ENCODE data around the gene SLC7A11.
A peak's percentile ranks its signal among the peaks of the same experiment; 100 is the strongest.

Gene SLC7A11

GRCh38 chr4:138242076-138242833 is at the start of gene SLC7A11:
Gene SLC7A11 (minus strand): TSS chr4:138242349. CDS start chr4:138242069, 280 bp downstream.
- DNase-seq (ENCODE audit: low read depth in 2 of 2), result peak; percentile 15 to 26

DNA sequence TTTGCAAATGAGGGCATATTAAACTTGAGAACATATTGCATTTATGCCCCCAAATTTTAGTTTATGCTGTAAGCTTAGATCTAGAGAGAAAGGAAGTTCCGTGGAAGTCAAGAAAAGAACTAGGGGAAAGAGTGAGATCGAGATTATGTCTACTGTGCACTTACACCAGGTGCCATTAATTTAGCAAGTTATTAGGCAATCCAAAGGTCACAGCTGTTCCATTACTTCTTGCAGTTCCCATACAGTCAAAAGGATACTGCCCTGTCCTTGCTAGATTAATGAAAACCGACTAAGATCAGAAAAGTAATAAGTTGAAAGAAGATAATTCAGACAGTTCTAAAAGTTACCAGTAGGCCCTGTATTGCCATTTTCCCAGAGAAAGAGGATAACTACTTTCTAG is 49.3 kb upstream of the SLC7A11 start:
- DNase-seq (ENCODE audit: low read depth in 2 of 2), result no peak

DNA sequence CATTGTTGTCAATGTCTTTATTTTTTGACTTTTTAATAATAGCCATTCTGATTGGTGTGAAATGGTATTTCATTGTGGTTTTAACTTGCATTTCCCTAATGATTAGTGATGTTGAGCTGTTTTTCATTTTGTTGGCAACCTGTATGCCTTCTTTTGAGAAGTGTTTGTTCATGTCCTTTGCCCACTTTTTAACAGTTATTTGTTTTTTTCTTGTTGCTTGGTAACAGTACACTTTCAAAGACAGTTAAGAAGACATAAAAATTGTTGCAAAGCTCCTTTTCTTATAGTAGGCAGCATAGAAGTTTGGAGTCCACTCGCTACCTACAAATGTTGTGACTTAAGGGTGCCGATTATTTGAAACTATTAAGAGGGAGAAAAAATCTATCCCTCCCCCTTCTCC is 48.7 kb upstream of the SLC7A11 start:
- DNase-seq (ENCODE audit: low read depth in 2 of 2), result no peak

DNA sequence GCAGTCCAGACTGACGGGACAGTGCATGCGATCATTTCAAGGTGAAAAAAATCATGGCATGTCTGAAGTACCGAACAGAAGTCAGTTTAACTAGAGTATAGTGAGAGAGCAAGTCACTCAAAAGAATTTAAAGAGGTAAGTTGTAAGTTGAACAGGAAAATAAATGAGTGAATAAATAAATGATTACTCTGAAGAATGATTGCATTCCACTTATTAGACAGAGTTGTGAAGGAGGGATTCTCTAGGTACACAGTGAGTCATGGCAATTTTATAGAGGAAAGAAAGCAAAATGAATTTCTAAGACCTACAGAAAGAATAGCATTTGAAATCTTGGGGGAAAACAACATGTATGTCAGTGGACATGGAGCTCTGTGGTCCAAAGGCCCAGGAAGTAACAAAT is 37.1 kb upstream of the SLC7A11 start:
- DNase-seq (ENCODE audit: low read depth in 2 of 2), result no peak

DNA sequence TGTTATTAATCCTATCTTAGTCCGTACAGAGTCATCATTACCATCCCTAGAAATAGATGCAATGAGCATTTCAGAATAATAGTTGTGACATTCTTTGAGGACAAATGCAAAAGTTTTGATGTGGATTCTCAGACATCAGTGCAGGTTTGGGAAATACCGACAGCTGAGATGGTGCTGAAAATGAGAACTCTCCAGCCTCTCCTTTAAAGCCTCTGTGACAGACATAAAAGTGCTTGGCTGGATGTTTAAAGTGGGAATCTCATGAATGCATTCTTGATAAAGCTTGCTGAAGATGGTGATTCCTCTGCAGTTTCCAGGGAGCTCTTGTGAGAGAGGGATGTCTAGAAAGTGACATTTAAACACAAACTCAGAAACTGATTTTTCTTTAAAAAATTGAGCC is 35.0 kb upstream of the SLC7A11 start:
- no peak for DNase-seq (ENCODE audit: low read depth in 2 of 2)

DNA sequence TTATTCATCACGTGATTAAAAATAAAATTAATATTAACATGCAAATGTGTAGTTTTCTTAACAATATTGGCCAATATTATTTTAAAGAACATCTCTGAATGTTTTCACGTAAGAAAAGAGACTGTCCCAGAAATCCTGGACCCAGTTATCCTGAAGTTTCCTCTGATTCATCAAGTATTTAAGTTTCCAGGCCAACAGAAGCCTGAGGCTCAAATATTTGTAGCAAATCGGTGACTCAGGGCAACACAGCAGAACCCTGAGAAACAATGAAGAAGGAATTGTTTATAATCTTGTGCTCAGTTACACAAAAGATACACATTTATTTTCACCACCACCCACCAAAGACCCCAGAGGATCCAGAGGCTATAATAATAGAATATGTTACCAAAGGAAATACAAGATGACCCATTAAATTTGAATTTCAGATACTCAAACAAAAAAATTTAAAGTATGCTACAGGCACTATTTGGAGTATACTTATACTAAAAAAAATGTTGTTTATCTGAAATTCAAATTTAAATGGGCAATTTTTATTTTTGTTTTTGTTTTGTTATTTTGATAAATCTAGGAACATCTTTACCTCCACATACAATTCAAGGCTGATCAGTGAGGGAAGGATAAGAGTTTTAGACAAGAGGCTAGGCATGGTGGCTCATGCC is 33.9 kb upstream of the SLC7A11 start:
- DNase-seq (ENCODE audit: low read depth in 2 of 2), result no peak

DNA sequence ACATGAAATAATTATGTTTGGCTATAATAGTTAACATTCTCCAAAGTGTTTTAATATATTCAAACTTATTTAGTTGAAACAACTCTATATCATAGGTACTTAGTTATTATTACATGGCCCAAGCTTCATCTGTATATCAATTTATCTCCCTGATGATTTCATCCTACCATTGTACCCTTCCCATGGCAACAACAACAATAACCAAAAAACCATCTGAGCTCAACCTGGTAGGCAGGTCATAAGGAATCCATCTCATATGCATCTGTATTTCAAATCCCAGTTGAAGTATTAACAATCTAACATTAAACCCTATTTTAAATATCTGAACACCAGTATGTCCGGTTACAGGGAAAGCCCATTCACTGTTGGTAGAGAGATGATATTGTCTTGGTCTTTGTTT is 33.1 kb upstream of the SLC7A11 start:
- no peak for DNase-seq (ENCODE audit: low read depth in 2 of 2)

DNA sequence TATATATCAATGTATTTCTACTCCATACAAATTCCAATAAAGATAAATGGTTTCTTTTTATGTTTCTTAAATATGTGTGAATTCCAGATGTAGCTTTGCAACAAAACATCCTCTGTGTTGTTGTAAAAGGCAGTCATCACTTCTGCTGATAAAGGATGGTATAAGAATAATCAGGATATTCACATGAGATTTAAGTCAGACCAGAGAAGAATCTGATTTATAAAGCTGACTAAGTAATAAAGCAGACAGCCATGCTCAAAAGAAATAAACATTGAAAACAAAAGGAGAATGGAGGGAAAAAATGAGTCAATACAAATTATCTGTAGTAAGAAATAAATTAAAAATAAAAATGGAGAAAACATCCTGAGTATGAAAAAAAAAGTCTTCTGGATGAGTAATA is 27.0 kb upstream of the SLC7A11 start:
- no peak for DNase-seq (ENCODE audit: low read depth in 2 of 2)

DNA sequence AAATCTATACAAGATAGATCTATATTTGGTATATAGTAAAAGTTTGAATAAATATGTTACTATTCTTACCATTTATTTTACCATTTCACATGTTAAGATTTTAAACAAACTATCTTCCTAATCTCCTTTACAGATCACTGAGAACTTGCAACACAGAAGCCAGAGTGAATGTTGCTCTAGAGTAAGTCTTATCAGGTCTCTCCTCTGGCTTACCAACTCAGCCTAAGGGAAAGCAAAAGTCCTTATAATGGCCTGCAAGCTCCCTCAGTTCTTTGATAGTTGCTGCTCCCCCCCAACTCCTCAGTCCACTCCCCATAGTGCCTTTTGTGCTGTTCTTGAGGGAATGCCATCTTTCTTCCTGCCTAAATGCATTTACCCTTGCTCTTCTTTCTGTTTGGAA is 25.7 kb upstream of the SLC7A11 start:
- no peak for DNase-seq (ENCODE audit: low read depth in 2 of 2)

- DNase-seq (ENCODE audit: low read depth in 2 of 2), result no peak
Observed at GRCh38 chr4:138266948-138267347, 24.8 kb upstream of the SLC7A11 start.

DNA sequence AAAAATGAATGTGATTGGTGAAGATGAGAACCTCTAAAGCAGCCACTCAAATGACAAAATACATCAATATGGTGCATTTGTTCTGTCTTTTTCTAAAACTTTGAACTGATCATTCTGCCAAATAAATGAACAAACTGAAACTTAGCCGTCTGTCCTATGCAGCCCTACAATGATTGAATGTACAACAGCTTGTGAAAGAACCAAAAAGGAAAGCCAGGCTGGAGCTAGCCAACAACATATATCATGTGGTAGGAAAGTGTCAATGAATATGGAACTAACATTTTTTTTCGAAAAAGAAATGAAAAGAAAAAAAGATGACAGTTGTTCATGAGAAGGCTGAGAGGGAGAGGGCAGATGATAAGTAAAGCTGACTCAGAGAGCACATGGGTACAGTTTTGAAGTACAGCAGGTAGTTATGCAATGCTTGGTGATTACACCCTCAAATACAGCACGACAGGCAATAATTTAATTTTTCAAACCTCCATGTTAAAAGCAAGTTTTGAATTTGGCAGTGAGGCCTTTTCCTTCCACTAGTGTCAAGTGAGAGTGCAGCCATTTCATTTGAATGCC is 21.2 kb upstream of the SLC7A11 start:
- DNase-seq (ENCODE audit: low read depth in 2 of 2), result no peak

- DNase-seq (ENCODE audit: low read depth in 2 of 2), result no peak
Observed at GRCh38 chr4:138262469-138262868, 20.3 kb upstream of the SLC7A11 start.

DNA sequence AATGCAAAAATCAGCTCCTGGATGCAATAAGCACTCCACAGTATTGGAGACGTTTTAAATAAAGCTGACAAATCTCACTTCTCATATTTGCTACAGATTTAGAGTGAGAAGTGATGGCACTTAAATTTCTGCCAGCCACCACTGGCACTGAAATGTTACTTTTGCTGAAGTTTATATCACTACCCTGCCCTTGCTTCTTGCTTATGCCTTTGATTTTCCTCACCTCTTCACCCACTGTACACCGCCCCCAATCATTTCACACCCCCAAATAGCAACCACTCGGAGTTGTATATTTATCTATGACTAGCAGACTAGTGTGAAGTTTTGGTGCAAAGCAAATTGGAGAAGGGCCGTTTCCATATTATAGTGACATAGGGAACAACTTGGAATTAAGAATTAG is 19.9 kb upstream of the SLC7A11 start:
- DNase-seq (ENCODE audit: low read depth in 2 of 2), result no peak

DNA sequence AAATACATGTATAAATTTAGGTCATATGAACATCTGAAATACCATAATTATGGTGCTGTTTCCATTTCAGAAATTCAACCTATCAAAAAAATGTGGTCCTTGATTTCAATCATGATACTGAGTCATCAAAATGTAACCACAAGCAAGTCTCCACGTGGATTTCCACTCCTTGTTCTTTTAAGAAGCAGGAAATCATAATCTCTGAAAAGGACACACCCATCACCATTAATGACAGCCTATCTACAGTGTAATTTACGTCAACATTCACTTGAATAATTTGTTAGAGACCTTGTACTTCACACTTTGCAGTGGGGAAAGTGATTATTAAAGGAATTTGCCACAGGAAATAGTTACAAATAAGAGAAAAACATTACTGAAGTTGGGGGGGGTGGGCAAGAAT is 17.7 kb upstream of the SLC7A11 start:
- DNase-seq (ENCODE audit: low read depth in 2 of 2), result no peak

DNA sequence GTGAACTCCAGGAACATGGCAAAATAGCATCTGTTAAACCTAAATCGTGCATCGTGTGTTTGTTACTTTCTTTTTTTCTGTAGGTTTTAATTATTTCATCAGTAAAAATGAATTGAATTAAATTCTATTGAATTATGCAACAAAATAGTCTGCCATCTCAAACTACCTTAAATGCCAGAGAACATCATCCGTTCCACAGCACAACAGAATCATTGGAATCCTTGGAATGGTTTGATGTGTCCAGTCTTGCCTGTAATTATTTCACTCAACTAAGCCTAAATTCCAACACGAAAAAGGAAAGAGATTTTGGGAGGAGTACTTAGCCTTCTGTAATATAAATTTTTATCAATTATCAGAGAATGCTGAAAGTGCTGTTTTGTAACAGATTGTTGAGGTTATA is 17.1 kb upstream of the SLC7A11 start:
- DNase-seq (ENCODE audit: low read depth in 2 of 2), result no peak

- no peak for DNase-seq (ENCODE audit: low read depth in 2 of 2)
Observed at GRCh38 chr4:138256608-138257007, 14.5 kb upstream of the SLC7A11 start.

DNA sequence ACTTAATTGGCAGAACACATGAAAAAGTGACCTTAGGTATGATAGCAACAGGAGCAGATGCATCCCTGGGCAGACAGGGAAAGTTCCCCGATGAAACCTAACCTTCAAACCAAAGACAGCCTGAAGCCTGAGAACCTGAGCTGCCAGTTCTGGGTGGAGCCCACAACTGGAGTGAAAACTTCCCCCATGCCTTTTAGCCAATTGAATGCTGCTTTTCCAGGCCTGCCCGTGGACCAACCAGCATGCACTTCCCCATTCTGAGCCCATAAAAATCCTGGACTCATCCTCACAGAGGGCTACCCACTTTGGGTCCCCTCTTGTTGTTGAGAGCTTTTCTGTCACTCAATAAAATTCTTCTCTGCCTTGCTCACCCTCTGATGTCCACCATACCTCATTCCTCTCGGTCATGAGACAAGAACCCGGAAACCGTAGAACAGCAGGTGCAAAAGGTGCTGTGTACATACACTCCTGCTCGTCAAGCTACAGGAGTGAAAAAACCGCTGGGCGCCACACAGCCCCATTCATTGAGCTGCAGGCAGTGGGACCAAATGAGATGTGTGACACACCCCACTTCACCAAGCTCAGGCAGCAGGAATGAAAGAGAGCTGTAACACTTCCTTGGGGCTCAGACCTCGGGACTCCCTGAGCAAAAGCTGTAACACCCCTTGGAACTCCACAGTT is 13.9 kb upstream of the SLC7A11 start:
- no peak for DNase-seq (ENCODE audit: low read depth in 2 of 2)

GRCh38 chr4:138252551-138252950 is 10.4 kb upstream of the SLC7A11 start:
- DNase-seq (ENCODE audit: low read depth in 2 of 2), result no peak

DNA sequence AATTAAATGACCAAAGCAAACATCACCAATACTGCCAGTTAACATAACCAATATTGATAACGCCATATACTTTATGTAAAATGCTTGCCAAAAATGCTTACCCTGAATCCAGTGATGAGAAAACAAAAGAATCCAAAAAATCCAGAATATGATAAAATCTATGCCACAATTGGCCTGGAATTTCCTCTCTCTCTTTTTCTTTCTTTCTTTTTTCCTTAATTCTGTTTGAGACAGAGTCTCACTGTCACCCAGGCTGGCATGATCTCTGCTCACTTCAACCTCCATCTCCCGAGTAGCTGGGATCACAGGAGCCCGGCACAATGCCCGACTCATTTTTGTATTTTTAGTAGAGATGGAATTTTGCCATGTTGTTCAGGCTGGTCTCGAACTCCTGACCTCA is 9.8 kb upstream of the SLC7A11 start:
- no peak for DNase-seq (ENCODE audit: low read depth in 2 of 2)

DNA sequence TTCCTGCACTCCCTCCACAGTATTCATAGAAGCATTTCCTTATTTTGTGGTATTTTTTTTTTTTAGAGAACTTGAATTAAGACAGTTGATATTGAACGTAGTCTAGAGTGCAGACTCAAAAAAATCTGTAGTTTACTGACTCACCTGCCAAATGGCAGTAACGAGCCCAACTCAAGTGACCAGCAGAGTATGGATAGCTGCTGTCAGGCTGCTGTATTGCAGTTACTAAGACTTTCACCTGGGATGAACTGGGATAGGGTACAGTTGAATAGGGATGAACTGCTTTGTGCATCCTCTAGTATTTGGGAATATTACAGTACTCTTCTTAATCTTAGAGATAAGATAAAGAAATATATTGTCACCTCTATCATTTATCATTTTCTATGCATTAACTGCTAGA is 7.0 kb upstream of the SLC7A11 start:
- no peak for DNase-seq (ENCODE audit: low read depth in 2 of 2)

GRCh38 chr4:138248058-138248457 is 5.9 kb upstream of the SLC7A11 start:
- no peak for DNase-seq (ENCODE audit: low read depth in 2 of 2)

DNA sequence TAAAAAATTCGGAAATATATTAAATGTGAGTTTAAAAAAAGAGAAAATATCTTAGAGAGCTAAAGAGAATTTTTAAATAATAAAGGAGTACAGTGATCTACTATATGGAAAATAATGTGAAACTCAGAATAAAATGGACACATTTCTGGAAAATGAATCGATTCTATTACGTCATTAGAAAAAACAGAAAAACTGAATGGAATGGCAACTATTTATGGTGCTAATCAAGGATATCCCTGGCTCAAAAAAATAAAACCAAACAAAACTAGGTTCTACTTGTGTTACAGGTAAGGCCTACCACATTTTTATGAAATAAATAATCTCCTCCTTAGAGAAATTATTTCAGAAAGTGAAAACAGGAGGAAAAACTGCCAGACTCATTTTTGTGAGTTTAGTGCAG is 5.5 kb upstream of the SLC7A11 start:
- no peak for DNase-seq (ENCODE audit: low read depth in 2 of 2)

DNA sequence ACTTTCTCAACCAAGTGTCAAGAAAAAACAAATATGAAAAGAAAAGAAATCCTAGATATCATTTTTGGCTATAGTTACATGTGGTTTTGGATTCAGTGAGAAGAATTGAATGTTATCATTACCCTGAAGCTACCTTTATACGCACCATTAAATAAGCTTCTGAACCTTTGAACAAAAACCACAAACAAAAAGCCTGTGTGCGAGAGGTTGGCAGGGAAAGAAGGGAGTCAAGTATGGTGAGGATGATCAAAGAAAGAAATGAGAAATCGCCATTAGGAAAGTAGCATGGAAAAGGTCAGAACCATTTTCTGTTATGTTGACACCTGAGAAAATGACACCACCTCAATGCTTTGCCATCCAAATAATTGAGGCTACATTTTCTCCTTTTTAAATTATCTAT is 1.2 kb upstream of the SLC7A11 start:
- no peak for DNase-seq (ENCODE audit: low read depth in 2 of 2)

All from stimulated activated CD4-positive, alpha-beta T cell treated with anti-CD3 and anti-CD28 coated beads, Interleukin-15, amount 100 ng/mL, for 48 hours (primary cell).